ENCODE data around the gene MISP.
A peak's percentile ranks its signal among the peaks of the same experiment; 100 is the strongest.

MISP gene

DNA sequence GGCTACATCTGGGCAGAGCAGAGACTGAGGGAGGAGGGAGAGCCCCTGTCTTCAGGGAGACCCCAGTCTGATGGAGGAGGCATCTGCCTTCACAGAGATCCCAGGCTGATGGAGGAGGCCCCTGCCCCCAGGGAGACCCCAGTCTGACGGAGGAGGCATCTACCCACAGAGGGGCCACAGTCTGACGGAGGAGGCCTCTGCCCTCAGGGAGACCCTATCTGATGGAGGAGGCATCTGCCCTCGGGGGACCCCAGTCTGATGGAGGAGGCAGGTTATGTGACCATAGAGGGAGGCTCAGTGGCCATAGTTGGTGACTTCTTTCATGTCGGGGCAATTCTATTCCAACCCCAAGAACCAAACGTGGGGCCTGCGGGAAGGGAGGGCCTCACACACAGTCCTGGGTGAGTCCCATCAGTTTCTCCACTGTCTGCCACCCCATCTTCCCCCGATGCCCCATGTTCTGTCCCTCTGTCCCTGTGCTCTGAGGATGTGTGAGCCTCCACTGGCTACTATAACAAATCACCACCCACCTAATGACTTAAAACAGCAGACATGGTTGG lies 14.3 kb downstream of the MISP start:
- TF ChIP-seq, protein P1, sequence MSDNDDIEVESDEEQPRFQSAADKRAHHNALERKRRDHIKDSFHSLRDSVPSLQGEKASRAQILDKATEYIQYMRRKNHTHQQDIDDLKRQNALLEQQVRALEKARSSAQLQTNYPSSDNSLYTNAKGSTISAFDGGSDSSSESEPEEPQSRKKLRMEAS (IDR thresholded peaks at IDR 0.05), result no peak
- TF ChIP-seq CREB1 (IDR thresholded peaks at IDR 0.05; ENCODE audit: low read depth) (no peak), TAF1 (IDR thresholded peaks at IDR 0.05; ENCODE audit: low read depth) (no peak), CEBPB (IDR thresholded peaks at IDR 0.05) (no peak), YY1 (IDR thresholded peaks at IDR 0.05; ENCODE audit: low read depth) (no peak), ZBTB7A (IDR thresholded peaks at IDR 0.05; ENCODE audit: low read depth) (no peak), EGR1 (IDR thresholded peaks at IDR 0.05) (no peak)
- TF ChIP-seq, protein P2, sequence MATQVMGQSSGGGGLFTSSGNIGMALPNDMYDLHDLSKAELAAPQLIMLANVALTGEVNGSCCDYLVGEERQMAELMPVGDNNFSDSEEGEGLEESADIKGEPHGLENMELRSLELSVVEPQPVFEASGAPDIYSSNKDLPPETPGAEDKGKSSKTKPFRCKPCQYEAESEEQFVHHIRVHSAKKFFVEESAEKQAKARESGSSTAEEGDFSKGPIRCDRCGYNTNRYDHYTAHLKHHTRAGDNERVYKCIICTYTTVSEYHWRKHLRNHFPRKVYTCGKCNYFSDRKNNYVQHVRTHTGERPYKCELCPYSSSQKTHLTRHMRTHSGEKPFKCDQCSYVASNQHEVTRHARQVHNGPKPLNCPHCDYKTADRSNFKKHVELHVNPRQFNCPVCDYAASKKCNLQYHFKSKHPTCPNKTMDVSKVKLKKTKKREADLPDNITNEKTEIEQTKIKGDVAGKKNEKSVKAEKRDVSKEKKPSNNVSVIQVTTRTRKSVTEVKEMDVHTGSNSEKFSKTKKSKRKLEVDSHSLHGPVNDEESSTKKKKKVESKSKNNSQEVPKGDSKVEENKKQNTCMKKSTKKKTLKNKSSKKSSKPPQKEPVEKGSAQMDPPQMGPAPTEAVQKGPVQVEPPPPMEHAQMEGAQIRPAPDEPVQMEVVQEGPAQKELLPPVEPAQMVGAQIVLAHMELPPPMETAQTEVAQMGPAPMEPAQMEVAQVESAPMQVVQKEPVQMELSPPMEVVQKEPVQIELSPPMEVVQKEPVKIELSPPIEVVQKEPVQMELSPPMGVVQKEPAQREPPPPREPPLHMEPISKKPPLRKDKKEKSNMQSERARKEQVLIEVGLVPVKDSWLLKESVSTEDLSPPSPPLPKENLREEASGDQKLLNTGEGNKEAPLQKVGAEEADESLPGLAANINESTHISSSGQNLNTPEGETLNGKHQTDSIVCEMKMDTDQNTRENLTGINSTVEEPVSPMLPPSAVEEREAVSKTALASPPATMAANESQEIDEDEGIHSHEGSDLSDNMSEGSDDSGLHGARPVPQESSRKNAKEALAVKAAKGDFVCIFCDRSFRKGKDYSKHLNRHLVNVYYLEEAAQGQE (IDR thresholded peaks at IDR 0.05; ENCODE audit: low read depth), result no peak

DNA sequence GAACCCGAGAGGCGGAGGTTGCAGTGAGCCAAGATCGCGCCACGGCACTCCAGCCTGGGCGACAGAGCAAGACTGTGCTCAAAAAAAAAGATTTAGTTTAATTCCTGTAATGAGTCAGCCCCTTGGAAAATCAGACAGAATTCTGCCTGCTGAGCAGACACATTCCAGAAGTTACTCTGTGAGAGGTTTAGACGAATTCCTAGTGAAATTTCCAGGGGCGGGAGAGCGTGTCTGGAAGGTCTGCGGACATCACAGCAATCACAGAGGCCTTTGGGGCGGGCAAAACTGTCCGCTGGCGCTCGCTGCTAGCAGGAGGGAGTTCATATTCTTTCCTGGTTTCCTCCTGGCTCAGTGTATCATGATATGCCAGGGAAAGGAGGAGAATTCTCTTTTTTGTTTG lies 17.5 kb downstream of the MISP start:
- TF ChIP-seq, protein P1 (IDR thresholded peaks at IDR 0.05), result peak; percentile 51; the same call in 1 of the 2 replicates
- peak; percentile 59; the same call in 1 of the 2 replicates for TF ChIP-seq FOXM1 (IDR thresholded peaks at IDR 0.05; ENCODE audit: borderline replicate concordance, low read depth)
- TF ChIP-seq, protein P2 (IDR thresholded peaks at IDR 0.05; ENCODE audit: low read depth), result no peak
- TF ChIP-seq TCF12 (IDR thresholded peaks at IDR 0.05; ENCODE audit: low read depth), result peak; percentile 88
- TF ChIP-seq RAD21 (IDR thresholded peaks at IDR 0.05; ENCODE audit: low read depth), result 0 out of 2 replicates have a peak, but pooled peaks have one; percentile 3
- peak; percentile 61 for TF ChIP-seq NFIC (IDR thresholded peaks at IDR 0.05)
- TF ChIP-seq, protein P3, sequence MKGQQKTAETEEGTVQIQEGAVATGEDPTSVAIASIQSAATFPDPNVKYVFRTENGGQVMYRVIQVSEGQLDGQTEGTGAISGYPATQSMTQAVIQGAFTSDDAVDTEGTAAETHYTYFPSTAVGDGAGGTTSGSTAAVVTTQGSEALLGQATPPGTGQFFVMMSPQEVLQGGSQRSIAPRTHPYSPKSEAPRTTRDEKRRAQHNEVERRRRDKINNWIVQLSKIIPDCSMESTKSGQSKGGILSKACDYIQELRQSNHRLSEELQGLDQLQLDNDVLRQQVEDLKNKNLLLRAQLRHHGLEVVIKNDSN (IDR thresholded peaks at IDR 0.05), result peak; percentile 14; the same call in 1 of the 2 replicates
- TF ChIP-seq TAF1 (IDR thresholded peaks at IDR 0.05; ENCODE audit: low read depth), result no peak
- TF ChIP-seq TEAD4 (IDR thresholded peaks at IDR 0.05), result peak; percentile 93
- peak; percentile 85 for TF ChIP-seq EP300 (IDR thresholded peaks at IDR 0.05; ENCODE audit: borderline replicate concordance)
- no peak for TF ChIP-seq YY1 (IDR thresholded peaks at IDR 0.05; ENCODE audit: low read depth)

DNA sequence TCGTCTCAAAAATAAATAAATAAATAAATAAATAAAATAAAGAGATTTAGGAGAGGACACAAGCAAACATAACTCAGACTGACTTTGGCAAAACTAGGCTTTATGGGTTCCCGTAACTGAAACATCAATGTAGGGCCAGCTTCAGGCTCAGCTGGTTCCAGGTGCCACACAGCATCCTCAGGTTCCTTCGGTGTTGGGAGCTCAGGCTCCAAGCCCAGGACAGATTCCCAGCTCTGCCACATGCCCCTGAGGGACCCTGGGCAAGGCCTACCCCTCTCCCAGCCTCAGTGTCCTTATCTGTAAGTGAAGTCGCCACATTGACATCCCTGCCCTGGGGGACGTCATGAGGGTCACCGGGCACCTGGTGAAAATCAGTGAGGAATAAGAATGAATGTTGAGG lies 18.7 kb downstream of the MISP start:
- TF ChIP-seq YY1 (IDR thresholded peaks at IDR 0.05; ENCODE audit: low read depth) (no peak), EGR1 (IDR thresholded peaks at IDR 0.05) (no peak), ZBTB7A (IDR thresholded peaks at IDR 0.05; ENCODE audit: low read depth) (no peak), CREB1 (IDR thresholded peaks at IDR 0.05; ENCODE audit: low read depth) (no peak), CEBPB (IDR thresholded peaks at IDR 0.05) (no peak), EP300 (IDR thresholded peaks at IDR 0.05; ENCODE audit: borderline replicate concordance) (no peak), RAD21 (IDR thresholded peaks at IDR 0.05; ENCODE audit: low read depth) (no peak), NFIC (IDR thresholded peaks at IDR 0.05) (no peak), FOXM1 (IDR thresholded peaks at IDR 0.05; ENCODE audit: borderline replicate concordance, low read depth) (no peak), TCF12 (IDR thresholded peaks at IDR 0.05; ENCODE audit: low read depth) (no peak), TEAD4 (IDR thresholded peaks at IDR 0.05) (no peak), TAF1 (IDR thresholded peaks at IDR 0.05; ENCODE audit: low read depth) (no peak)
- TF ChIP-seq, protein P2 (IDR thresholded peaks at IDR 0.05; ENCODE audit: low read depth), result no peak
- TF ChIP-seq, protein P3 (IDR thresholded peaks at IDR 0.05), result no peak
- TF ChIP-seq, protein P1 (IDR thresholded peaks at IDR 0.05), result no peak

DNA sequence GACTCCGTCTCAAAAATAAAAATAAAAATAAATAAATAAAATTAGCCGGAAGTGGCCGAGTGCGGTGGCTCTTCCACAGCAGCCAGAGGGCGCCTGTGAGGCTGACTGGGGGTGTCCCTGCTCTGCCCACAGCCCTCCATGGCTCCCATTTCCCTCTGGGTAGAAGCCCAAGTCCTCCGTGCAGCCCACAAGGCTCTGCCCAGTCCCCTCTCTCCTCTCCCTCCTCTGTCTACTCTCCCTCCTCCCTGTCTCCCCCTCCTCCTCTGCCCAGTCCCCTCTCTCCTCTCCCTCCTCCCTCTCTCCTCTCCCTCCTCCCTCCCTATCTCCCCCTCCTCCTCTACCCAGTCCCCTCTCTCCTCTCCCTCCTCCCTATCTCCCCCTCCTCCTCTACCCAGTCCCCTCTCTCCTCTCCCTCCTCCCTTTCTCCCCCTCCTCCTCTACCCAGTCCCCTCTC lies 20.4 kb downstream of the MISP start:
- peak; percentile 32; the same call in 1 of the 2 replicates for TF ChIP-seq RAD21 (IDR thresholded peaks at IDR 0.05; ENCODE audit: low read depth)
- TF ChIP-seq ZBTB7A (IDR thresholded peaks at IDR 0.05; ENCODE audit: low read depth), result no peak
- TF ChIP-seq TCF12 (IDR thresholded peaks at IDR 0.05; ENCODE audit: low read depth), result no peak
- TF ChIP-seq CREB1 (IDR thresholded peaks at IDR 0.05; ENCODE audit: low read depth), result no peak
